Panc1 (cell line): ENCODE results near the gene AFF2. TPM values are rescaled to one million over a fixed set of nuclear protein-coding genes. Genes with fewer than 3 reads are reported as not detected.

Experiments
- ATAC-seq: fragments of 200-7000 bp; cut with Tn5 transposase; 2 replicates; pipeline ENCODE4 v1.9.1; 2020; ENCODE audit warnings: mild to moderate bottlenecking, moderate library complexity
- BruUV-seq: library from RNA; stranded (reverse); fragments of 400-500 nt; replicated peaks from 2 replicates; lab custom pipeline; 2021; lab: Mats Ljungman, UMichigan
- CTCF ChIA-PET: fragments of 300-600 bp; sonication (Branson Sonifier 250); formaldehyde crosslinking; loops from one replicate; lab custom pipeline; 2022; ENCODE audit warnings: antibody characterized with exemption; lab: Charles Lee
- POLR2A ChIA-PET: fragments of 300-600 bp; sonication (Branson Sonifier 250); formaldehyde crosslinking; loops from one replicate; lab custom pipeline; 2022; ENCODE audit warnings: antibody characterized with exemption; lab: Charles Lee
- DNase-seq: peaks from one replicate; pipeline ENCODE4 v3.0.0-alpha.2; 2010; ENCODE audit warnings: low read depth, low spot score
- H3K27ac ChIP-seq: 2 replicates; pipeline ENCODE4 v1.5.1; 2011; ENCODE audit warnings: mild to moderate bottlenecking, low read length, inconsistent platforms
- H3K27me3 ChIP-seq: fragments of 200-500 bp; sonication (Bioruptor generic); 2 replicates; pipeline ENCODE4 v1.6.0; 2014; ENCODE audit warnings: low read length, inconsistent platforms; ENCODE audit not compliant: control insufficient read depth, insufficient read depth
- H3K36me3 ChIP-seq: fragments of 200-500 bp; sonication (Bioruptor generic); 2 replicates; pipeline ENCODE4 v1.5.1; 2014; ENCODE audit warnings: inconsistent platforms, mild to moderate bottlenecking, low read length, moderate library complexity; ENCODE audit not compliant: control insufficient read depth, insufficient read depth
- H3K4me1 ChIP-seq: 2 replicates; pipeline ENCODE4 v1.5.1; 2011; ENCODE audit warnings: inconsistent platforms, mild to moderate bottlenecking, low read length, moderate library complexity; ENCODE audit not compliant: control insufficient read depth, insufficient read depth
- H3K4me3 ChIP-seq, 2 experiments: 2 replicates each; pipeline ENCODE4 v1.5.1; 2011 to 2012; ENCODE audit warnings: low read depth in 2 of 2, low read length in 2 of 2, mild to moderate bottlenecking in 2 of 2, inconsistent platforms in 1 of 2, moderate library complexity in 1 of 2
- H3K9me3 ChIP-seq: fragments of 200-500 bp; sonication (Bioruptor generic); 2 replicates; pipeline ENCODE4 v1.5.1; 2014; ENCODE audit warnings: low read depth, mild to moderate bottlenecking, inconsistent platforms, low read length, moderate library complexity; ENCODE audit not compliant: control insufficient read depth, insufficient read depth
- POLR2AphosphoS5 ChIP-seq: IDR thresholded peaks from 2 replicates; pipeline ENCODE4 v1.6.1; 2012; ENCODE audit warnings: mild to moderate bottlenecking, low read depth, low read length, moderate library complexity
- SIN3A ChIP-seq: IDR thresholded peaks from 2 replicates; pipeline ENCODE4 v1.6.1; 2012; ENCODE audit warnings: low read depth, mild to moderate bottlenecking, low read length, moderate library complexity, borderline replicate concordance; ENCODE audit not compliant: insufficient read depth
- TCF7L2 ChIP-seq: IDR thresholded peaks from 2 replicates; pipeline ENCODE4 v1.6.1; 2011; ENCODE audit warnings: mild to moderate bottlenecking, low read depth, low read length, inconsistent platforms
- in situ Hi-C: cut with HindIII; loops from 2 replicates; pipeline ENCODE4 v1.10.0; 2016; ENCODE audit warnings: low sequenced_read_pairs, low pct_unique_long_range_greater_than_20kb
- intact Hi-C: fragments of 100-400 bp; cut with micrococcal nuclease; formaldehyde crosslinking; loops from one replicate; pipeline ENCODE4 v1.10.0; 2022; ENCODE audit not compliant: unreplicated experiment
- total RNA-seq: library from RNA; stranded (reverse); gene quantifications from one replicate; pipeline ENCODE4 v1.2.1, GENCODE V29; 2021; ENCODE audit not compliant: unreplicated experiment
- TF ChIP-seq, protein P1 (sequence below): fragments of 450-650 bp; IDR thresholded peaks from 2 replicates; pipeline ENCODE4 v1.5.1; 2017; ENCODE audit warnings: mild to moderate bottlenecking
- TF ChIP-seq, protein P2 (sequence below), 2 experiments: IDR thresholded peaks; 2 replicates each; pipeline ENCODE4 v1.6.1; 2011 to 2012; ENCODE audit warnings: low read depth in 2 of 2, control low read depth in 1 of 2, low read length in 1 of 2, mild to moderate bottlenecking in 1 of 2, moderate library complexity in 1 of 2; ENCODE audit not compliant: insufficient read depth in 1 of 2

Gene AFF2
- total RNA-seq, 1 experiment from 2014 or later: 0.05 TPM

DNA sequence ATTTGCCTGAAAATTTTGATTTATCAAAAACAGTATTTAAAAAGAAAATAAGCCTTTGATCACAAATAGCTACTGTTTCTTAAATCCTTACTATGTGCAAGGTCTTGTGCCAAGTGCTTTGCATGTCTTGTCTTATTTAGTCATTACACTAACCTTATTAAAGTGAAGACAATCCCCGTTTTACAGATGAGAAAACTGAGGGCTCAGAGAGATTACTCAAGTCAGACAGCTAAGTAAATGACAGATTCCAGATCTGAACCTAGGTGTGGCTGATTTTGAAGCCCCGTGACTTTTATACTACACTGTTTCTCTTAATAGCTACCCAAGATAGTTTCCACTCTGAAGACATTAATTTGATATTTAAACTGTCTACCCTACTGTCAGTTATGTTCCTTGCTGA is 38.2 kb downstream of the AFF2 start:
- intact Hi-C loops: no loop called here
- Histone ChIP-seq H3K36me3 (no peaks in the 10 kb centered on the region), H3K4me1 (no peaks in the 10 kb centered on the region), H3K4me3 (no peak overlapping the region), H3K9me3 (no peaks in the 10 kb centered on the region), H3K27ac (no peak overlapping the region), H3K27me3 (no peaks in the 10 kb centered on the region)
- no TSS peak for BruUV-seq
- in situ Hi-C loops: no loop called here
- DNase-seq: no peak
- POLR2A ChIA-PET: no interaction called here
- ATAC-seq: no peak
- TF ChIP-seq, protein P1, sequence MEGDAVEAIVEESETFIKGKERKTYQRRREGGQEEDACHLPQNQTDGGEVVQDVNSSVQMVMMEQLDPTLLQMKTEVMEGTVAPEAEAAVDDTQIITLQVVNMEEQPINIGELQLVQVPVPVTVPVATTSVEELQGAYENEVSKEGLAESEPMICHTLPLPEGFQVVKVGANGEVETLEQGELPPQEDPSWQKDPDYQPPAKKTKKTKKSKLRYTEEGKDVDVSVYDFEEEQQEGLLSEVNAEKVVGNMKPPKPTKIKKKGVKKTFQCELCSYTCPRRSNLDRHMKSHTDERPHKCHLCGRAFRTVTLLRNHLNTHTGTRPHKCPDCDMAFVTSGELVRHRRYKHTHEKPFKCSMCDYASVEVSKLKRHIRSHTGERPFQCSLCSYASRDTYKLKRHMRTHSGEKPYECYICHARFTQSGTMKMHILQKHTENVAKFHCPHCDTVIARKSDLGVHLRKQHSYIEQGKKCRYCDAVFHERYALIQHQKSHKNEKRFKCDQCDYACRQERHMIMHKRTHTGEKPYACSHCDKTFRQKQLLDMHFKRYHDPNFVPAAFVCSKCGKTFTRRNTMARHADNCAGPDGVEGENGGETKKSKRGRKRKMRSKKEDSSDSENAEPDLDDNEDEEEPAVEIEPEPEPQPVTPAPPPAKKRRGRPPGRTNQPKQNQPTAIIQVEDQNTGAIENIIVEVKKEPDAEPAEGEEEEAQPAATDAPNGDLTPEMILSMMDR: no peak
- TF ChIP-seq TCF7L2 (no peak), POLR2AphosphoS5 (no peak)
- CTCF ChIA-PET: no interaction called here

DNA sequence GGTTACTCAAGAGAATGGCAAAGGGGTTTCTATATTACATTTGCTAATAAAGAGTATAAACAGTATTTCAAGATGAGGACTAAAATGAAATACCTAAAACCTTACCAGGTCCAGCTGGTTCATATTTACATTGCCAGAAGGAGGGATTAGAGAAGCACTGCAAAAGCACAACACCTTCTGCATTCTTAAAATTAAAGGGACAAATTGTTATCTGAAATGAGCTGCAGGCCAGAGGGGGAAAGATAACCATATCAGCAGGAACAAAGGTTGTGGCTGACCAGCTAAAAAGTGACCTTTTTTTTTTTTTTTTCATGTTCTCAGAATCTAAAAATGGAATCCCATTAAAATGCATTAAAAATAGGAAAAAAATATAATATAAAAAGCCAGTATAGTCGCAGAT is 39.7 kb downstream of the AFF2 start:
- Histone ChIP-seq H3K9me3 (no peaks in the 10 kb centered on the region), H3K27ac (no peak overlapping the region), H3K4me1 (no peaks in the 10 kb centered on the region), H3K36me3 (no peaks in the 10 kb centered on the region), H3K27me3 (no peaks in the 10 kb centered on the region), H3K4me3 (no peak overlapping the region)
- no peak for DNase-seq
- no TSS peak for BruUV-seq
- in situ Hi-C loops: no loop called here
- ChIA-PET CTCF (interaction anchor here (0.7 kb wide), 1 partner anchor 683 kb away, joined by 4 read pairs; no protein-coding TSS in a partner anchor), POLR2A (no interaction called here)
- intact Hi-C loops: no loop called here
- ATAC-seq: no peak
- no peak for TF ChIP-seq TCF7L2
- no peak for TF ChIP-seq POLR2AphosphoS5
- TF ChIP-seq SIN3A: no peak
- TF ChIP-seq, protein P2, sequence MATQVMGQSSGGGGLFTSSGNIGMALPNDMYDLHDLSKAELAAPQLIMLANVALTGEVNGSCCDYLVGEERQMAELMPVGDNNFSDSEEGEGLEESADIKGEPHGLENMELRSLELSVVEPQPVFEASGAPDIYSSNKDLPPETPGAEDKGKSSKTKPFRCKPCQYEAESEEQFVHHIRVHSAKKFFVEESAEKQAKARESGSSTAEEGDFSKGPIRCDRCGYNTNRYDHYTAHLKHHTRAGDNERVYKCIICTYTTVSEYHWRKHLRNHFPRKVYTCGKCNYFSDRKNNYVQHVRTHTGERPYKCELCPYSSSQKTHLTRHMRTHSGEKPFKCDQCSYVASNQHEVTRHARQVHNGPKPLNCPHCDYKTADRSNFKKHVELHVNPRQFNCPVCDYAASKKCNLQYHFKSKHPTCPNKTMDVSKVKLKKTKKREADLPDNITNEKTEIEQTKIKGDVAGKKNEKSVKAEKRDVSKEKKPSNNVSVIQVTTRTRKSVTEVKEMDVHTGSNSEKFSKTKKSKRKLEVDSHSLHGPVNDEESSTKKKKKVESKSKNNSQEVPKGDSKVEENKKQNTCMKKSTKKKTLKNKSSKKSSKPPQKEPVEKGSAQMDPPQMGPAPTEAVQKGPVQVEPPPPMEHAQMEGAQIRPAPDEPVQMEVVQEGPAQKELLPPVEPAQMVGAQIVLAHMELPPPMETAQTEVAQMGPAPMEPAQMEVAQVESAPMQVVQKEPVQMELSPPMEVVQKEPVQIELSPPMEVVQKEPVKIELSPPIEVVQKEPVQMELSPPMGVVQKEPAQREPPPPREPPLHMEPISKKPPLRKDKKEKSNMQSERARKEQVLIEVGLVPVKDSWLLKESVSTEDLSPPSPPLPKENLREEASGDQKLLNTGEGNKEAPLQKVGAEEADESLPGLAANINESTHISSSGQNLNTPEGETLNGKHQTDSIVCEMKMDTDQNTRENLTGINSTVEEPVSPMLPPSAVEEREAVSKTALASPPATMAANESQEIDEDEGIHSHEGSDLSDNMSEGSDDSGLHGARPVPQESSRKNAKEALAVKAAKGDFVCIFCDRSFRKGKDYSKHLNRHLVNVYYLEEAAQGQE (IDR thresholded peaks at IDR 0.05; ENCODE audit: insufficient read depth in 1 of 2, low read depth in 2 of 2, low read length in 1 of 2): no peak
- TF ChIP-seq, protein P1: no peak
